Chondrocyte (in vitro differentiated cells): ENCODE data around the gene RAD51B. TPM values are rescaled to one million over a fixed set of nuclear protein-coding genes. Genes with fewer than 3 reads are reported as not detected.
"Not testable (repeated sequence)": the region's sequence is repeated elsewhere in the genome, so short reads cannot be mapped to it uniquely, and the experiment has no call there.

Source experiments
- DNase-seq: peaks from one replicate; pipeline ENCODE4 v3.0.0; 2021; ENCODE audit warnings: mixed read lengths, low spot score
- H3K27ac Mint-ChIP-seq: one replicate; pipeline ENCODE4 v1.8.0; 2021; ENCODE audit warnings: mild to moderate bottlenecking, moderate library complexity, mixed read lengths; ENCODE audit not compliant: unreplicated experiment
- H3K27me3 Mint-ChIP-seq: 2 replicates; pipeline ENCODE4 v1.8.0; 2021; ENCODE audit warnings: low read depth, mixed read lengths
- H3K36me3 Mint-ChIP-seq: 2 replicates; pipeline ENCODE4 v1.8.0; 2021; ENCODE audit warnings: low read depth, mixed read lengths
- H3K4me1 Mint-ChIP-seq: 2 replicates; pipeline ENCODE4 v1.8.0; 2021; ENCODE audit warnings: low read depth, mild to moderate bottlenecking, mixed read lengths
- H3K4me3 Mint-ChIP-seq: one replicate; pipeline ENCODE4 v1.8.0; 2021; ENCODE audit warnings: mild to moderate bottlenecking, moderate library complexity, mixed read lengths; ENCODE audit not compliant: unreplicated experiment
- H3K9me3 Mint-ChIP-seq: 2 replicates; pipeline ENCODE4 v1.8.0; 2021; ENCODE audit warnings: low read depth, mixed read lengths
- CTCF ChIP-seq: fragments of 200-600 bp; sonication (generic); IDR thresholded peaks from 2 replicates; pipeline ENCODE4 v1.5.0; 2021; ENCODE audit warnings: antibody characterized with exemption, mild to moderate bottlenecking, moderate library complexity
- total RNA-seq: library from RNA; stranded (reverse); gene quantifications from 3 replicates; pipeline ENCODE4 v1.2.1, GENCODE V29; 2021

RAD51B gene
- total RNA-seq, 1 donor from 2014 or later, result 8.2 TPM

GRCh38 chr14:68215629-68216028, 396.1 kb downstream of the RAD51B start:
- no peak for DNase-seq
- Mint-ChIP-seq H3K27ac (no peak overlapping the region), H3K4me3 (no peak overlapping the region), H3K4me1 (peaks cover 47% of the 10 kb centered on the region), H3K36me3 (no peaks in the 10 kb centered on the region), H3K27me3 (no peaks in the 10 kb centered on the region), H3K9me3 (no peaks in the 10 kb centered on the region)
- no peak for TF ChIP-seq CTCF

GRCh38 chr14:68216079-68216478, 396.5 kb downstream of the RAD51B start:
- no peak for DNase-seq
- Mint-ChIP-seq H3K4me1 (peaks cover 46% of the 10 kb centered on the region), H3K4me3 (no peak overlapping the region), H3K27ac (no peak overlapping the region), H3K27me3 (no peaks in the 10 kb centered on the region), H3K9me3 (peaks cover 2% of the 10 kb centered on the region), H3K36me3 (no peaks in the 10 kb centered on the region)
- no peak for TF ChIP-seq CTCF

GRCh38 chr14:68216957-68217356, 397.4 kb downstream of the RAD51B start:
- no peak for TF ChIP-seq CTCF
- Mint-ChIP-seq H3K27ac (peak overlapping the region; percentile 81), H3K4me1 (peaks cover 42% of the 10 kb centered on the region), H3K4me3 (no peak overlapping the region), H3K36me3 (peaks cover 4% of the 10 kb centered on the region), H3K27me3 (no peaks in the 10 kb centered on the region), H3K9me3 (peaks cover 10% of the 10 kb centered on the region)
- no peak for DNase-seq

- Mint-ChIP-seq H3K4me3 (no peak overlapping the region), H3K4me1 (peaks cover 37% of the 10 kb centered on the region), H3K27me3 (no peaks in the 10 kb centered on the region), H3K27ac (peak overlapping the region; percentile 81), H3K36me3 (peaks cover 4% of the 10 kb centered on the region), H3K9me3 (peaks cover 14% of the 10 kb centered on the region)
- no peak for DNase-seq
- no peak for TF ChIP-seq CTCF
These were observed 398.3 kb downstream of the RAD51B start for GRCh38 chr14:68217791-68218340.

GRCh38 chr14:68219407-68219806, 399.8 kb downstream of the RAD51B start:
- Mint-ChIP-seq H3K36me3 (peaks cover 4% of the 10 kb centered on the region), H3K9me3 (peaks cover 14% of the 10 kb centered on the region), H3K4me1 (peaks cover 38% of the 10 kb centered on the region), H3K27me3 (no peaks in the 10 kb centered on the region), H3K27ac (no peak overlapping the region), H3K4me3 (no peak overlapping the region)
- no peak for DNase-seq
- TF ChIP-seq CTCF, result no peak

GRCh38 chr14:68221046-68221445, 401.5 kb downstream of the RAD51B start:
- not testable (repeated sequence) for H3K36me3 Mint-ChIP-seq
- peaks cover 14% of the 10 kb centered on the region for H3K9me3 Mint-ChIP-seq

More at GRCh38 chr14:68221046-68221445, 401.5 kb downstream of the RAD51B start:
- not testable (repeated sequence) for H3K4me3 Mint-ChIP-seq, DNase-seq, H3K27me3 Mint-ChIP-seq
- peaks cover 38% of the 10 kb centered on the region for H3K4me1 Mint-ChIP-seq
- H3K27ac Mint-ChIP-seq, result peak overlapping the region; percentile 74
